Esophagus muscularis mucosa (tissue), 4 donors: ENCODE data around the gene FAM8A1. TPM values are rescaled to one million over a fixed set of nuclear protein-coding genes. Genes with fewer than 3 reads are reported as not detected.

Source experiments
- DNase-seq: peaks from one replicate; pipeline ENCODE4 v3.0.0-alpha.2; 2017; ENCODE audit errors: extremely low spot score
- H3K27ac ChIP-seq, 4 donors: fragments of 200-600 bp; sonication (generic); replicated peaks in 1 of 4; 1 replicate in 3 of 4; 2 replicates in 1 of 4; pipeline ENCODE4 v1.5.1; 2016 to 2019; ENCODE audit warnings: mild to moderate bottlenecking in 1 of 4
- H3K27me3 ChIP-seq, 4 donors: fragments of 200-600 bp; sonication (generic); one replicate each; pipeline versions ENCODE4 v1.5.1 to v1.6.0; 2016 to 2019
- H3K36me3 ChIP-seq, 4 donors: fragments of 200-600 bp; sonication (generic); one replicate each; pipeline ENCODE4 v1.5.1; 2016 to 2019
- H3K4me1 ChIP-seq, 4 donors: fragments of 200-600 bp; sonication (generic); one replicate each; pipeline ENCODE4 v1.5.1; 2016 to 2019
- H3K4me3 ChIP-seq, 4 donors: fragments of 200-600 bp; sonication (generic); 1 replicate in 2 of 4; 2 replicates in 2 of 4; pipeline ENCODE4 v1.5.1; 2016 to 2019; ENCODE audit warnings: mild to moderate bottlenecking in 4 of 4, moderate library complexity in 1 of 4
- H3K9me3 ChIP-seq, 4 donors: fragments of 200-600 bp; sonication (generic); 1 replicate in 3 of 4; 2 replicates in 1 of 4; pipeline ENCODE4 v1.5.1; 2016 to 2019
- EP300 ChIP-seq: sonication (generic); formaldehyde crosslinking; IDR thresholded peaks from one replicate; pipeline ENCODE4 v1.6.1; 2017; ENCODE audit warnings: antibody characterized with exemption
- POLR2A ChIP-seq: fragments of 450-650 bp; IDR thresholded peaks from one replicate; pipeline ENCODE4 v1.6.1; 2017; ENCODE audit warnings: antibody characterized with exemption, moderate library complexity, mild to moderate bottlenecking, low read depth
- POLR2AphosphoS5 ChIP-seq, 2 donors: sonication (generic); formaldehyde crosslinking; IDR thresholded peaks; one replicate each; pipeline ENCODE4 v1.6.1; 2017; ENCODE audit warnings: antibody characterized with exemption in 2 of 2
- WGBS: methylation state at CpG from one replicate; pipeline ENCODE4 v1.1.5; 2018; 5-methylcytosine and 5-hydroxymethylcytosine counted together
- intact Hi-C: fragments of 100-400 bp; cut with DNase I; formaldehyde crosslinking; loops from one replicate; pipeline ENCODE4 v1.15.1; 2023
- total RNA-seq, 4 donors: library from RNA; depleted of rRNA; stranded (reverse); fragments of >200 nt; gene quantifications; one replicate each; pipeline versions ENCODE4 v1.1.0 to v1.2.1, GENCODE V29; 2016
- TF ChIP-seq, protein P1 (sequence below), 3 experiments: fragments of 200-600 bp in 2 of 3; fragments of 450-650 bp in 1 of 3; sonication (generic) in 2 of 3; IDR thresholded peaks; one replicate each; pipeline ENCODE4 v1.5.1; 2017 to 2019; ENCODE audit warnings: antibody characterized with exemption in 3 of 3, mild to moderate bottlenecking in 2 of 3, moderate library complexity in 1 of 3

Gene FAM8A1
- total RNA-seq, 4 donors from 2014 or later: 36.8 to 58.8 (median 40.9) TPM

DNA sequence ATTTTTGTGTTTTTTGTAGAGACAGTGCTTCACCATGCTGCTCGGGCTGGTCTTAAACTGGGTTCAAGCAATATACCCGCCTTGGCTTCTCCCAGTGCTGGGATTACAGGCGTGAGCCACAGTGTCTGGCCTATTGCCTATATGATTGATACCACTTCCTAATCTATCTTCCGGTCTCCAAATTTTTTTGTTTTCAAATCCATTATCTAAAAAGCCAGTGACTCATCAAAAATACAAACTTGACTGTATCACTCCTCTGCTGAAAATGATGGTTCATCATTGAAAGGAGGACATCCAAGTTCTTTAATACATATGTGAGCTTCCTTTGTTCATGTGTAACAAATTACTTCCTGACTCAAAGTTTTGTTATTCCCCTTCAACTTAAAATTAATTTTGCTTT, 35.5 kb downstream of the FAM8A1 start:
- Histone ChIP-seq H3K9me3 (no peaks in the 10 kb centered on the region), H3K4me1 (peaks cover 6 to 13% (median 12%) of the 10 kb centered on the region in 4 donors), H3K4me3 (no peak overlapping the region), H3K27me3 (no peaks in the 10 kb centered on the region), H3K36me3 (peaks cover 12 to 75% (median 42%) of the 10 kb centered on the region in 4 donors), H3K27ac (no peak overlapping the region)
- WGBS: 93% methylated on average over 4 of the region's 4 CpGs
- intact Hi-C loops: loop anchor here (10.0 kb wide), 1 partner anchor 139 kb away; no protein-coding TSS in a partner anchor
- DNase-seq: no peak
- TF ChIP-seq POLR2A: no peak
- TF ChIP-seq EP300: no peak
- no peak for TF ChIP-seq POLR2AphosphoS5 (IDR thresholded peaks at IDR 0.05)
- TF ChIP-seq, protein P1, sequence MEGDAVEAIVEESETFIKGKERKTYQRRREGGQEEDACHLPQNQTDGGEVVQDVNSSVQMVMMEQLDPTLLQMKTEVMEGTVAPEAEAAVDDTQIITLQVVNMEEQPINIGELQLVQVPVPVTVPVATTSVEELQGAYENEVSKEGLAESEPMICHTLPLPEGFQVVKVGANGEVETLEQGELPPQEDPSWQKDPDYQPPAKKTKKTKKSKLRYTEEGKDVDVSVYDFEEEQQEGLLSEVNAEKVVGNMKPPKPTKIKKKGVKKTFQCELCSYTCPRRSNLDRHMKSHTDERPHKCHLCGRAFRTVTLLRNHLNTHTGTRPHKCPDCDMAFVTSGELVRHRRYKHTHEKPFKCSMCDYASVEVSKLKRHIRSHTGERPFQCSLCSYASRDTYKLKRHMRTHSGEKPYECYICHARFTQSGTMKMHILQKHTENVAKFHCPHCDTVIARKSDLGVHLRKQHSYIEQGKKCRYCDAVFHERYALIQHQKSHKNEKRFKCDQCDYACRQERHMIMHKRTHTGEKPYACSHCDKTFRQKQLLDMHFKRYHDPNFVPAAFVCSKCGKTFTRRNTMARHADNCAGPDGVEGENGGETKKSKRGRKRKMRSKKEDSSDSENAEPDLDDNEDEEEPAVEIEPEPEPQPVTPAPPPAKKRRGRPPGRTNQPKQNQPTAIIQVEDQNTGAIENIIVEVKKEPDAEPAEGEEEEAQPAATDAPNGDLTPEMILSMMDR (IDR thresholded peaks at IDR 0.05): no peak

- Histone ChIP-seq H3K4me1 (peaks cover 6 to 13% (median 11%) of the 10 kb centered on the region in 4 donors), H3K36me3 (peaks cover 19 to 80% (median 46%) of the 10 kb centered on the region in 4 donors), H3K27me3 (no peaks in the 10 kb centered on the region), H3K27ac (no peak overlapping the region), H3K9me3 (no peaks in the 10 kb centered on the region), H3K4me3 (no peak overlapping the region)
- WGBS: 54% methylated on average over 2 of the region's 2 CpGs
- TF ChIP-seq, protein P1 (IDR thresholded peaks at IDR 0.05): no peak
- TF ChIP-seq POLR2AphosphoS5 (IDR thresholded peaks at IDR 0.05) (no peak), POLR2A (no peak), EP300 (no peak)
- intact Hi-C loops: loop anchor here (10.0 kb wide), 1 partner anchor 137 kb away; no protein-coding TSS in a partner anchor
- DNase-seq: no peak
These were observed 38.2 kb downstream of the FAM8A1 start for GRCh38 chr6:17638212-17638715.

GRCh38 chr6:17640477-17640917, 40.4 kb downstream of the FAM8A1 start:
- WGBS: 92% methylated on average over 3 of the region's 3 CpGs
- peaks cover 34 to 90% (median 62%) of the 10 kb centered on the region in 4 donors for H3K36me3 ChIP-seq
- H3K9me3 ChIP-seq: no peaks in the 10 kb centered on the region
- intact Hi-C loops: no loop called here
- H3K4me1 ChIP-seq: peaks cover 6 to 13% (median 11%) of the 10 kb centered on the region in 4 donors
- H3K27me3 ChIP-seq: no peaks in the 10 kb centered on the region
- no peak overlapping the region for H3K4me3 ChIP-seq
- H3K27ac ChIP-seq: no peak overlapping the region
- TF ChIP-seq, protein P1 (IDR thresholded peaks at IDR 0.05): no peak
- TF ChIP-seq POLR2A (no peak), POLR2AphosphoS5 (IDR thresholded peaks at IDR 0.05) (no peak), EP300 (no peak)
- no peak for DNase-seq

DNA sequence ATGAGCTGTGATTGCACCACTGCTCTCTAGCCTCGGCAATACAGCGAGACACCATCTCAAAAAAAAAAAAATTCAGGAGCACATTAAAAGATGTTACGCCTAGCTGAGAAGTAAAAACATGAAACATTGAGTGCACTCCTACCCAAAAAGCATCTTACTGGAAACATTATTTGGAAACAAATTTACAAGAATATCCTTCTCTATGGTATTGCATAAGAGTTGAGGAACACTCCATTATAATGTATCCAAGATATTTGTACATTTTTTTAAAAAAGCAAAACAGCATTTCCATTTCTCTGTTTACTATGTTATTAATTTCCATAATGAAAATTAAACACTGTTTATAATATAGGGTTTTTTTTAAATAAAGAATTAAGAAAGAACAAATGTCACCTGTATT, 48.6 kb downstream of the FAM8A1 start:
- DNase-seq: no peak
- TF ChIP-seq, protein P1 (IDR thresholded peaks at IDR 0.05): no peak
- TF ChIP-seq EP300: no peak
- no peak for TF ChIP-seq POLR2A
- TF ChIP-seq POLR2AphosphoS5 (IDR thresholded peaks at IDR 0.05): no peak
- Histone ChIP-seq H3K4me1 (no peaks in the 10 kb centered on the region), H3K9me3 (no peaks in the 10 kb centered on the region), H3K27me3 (no peaks in the 10 kb centered on the region), H3K4me3 (no peak overlapping the region), H3K36me3 (peaks cover 40 to 94% (median 67%) of the 10 kb centered on the region in 4 donors), H3K27ac (no peak overlapping the region)
- intact Hi-C loops: no loop called here
- WGBS: 95% methylated on average over 3 of the region's 3 CpGs
